ENCODE results near the gene CEP72.
"Not testable (repeated sequence)": the region's sequence is repeated elsewhere in the genome, so short reads cannot be mapped to it uniquely, and the experiment has no call there.

Gene CEP72

DNA sequence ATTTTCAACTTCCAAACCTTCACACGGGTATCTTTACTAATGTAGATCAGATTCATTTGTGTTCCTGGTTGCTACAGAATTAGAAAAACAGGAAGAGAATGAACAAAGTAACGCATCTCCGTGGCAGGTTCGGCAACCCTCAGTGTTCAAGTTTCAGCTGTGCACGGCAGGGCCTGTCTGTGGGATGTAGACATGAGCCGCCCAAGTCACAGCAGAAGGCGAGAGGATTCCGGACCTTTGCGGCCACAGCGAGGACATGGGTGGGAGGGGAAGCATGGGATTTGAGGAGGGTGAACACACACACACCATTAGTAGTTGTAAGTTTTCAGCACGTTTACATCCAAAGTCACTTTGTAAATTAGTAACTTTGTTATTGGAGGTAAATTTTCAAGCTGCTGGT, 31.7 kb upstream of the CEP72 start:
- DNase-seq (ENCODE audit: low spot score): no peak

GRCh38 chr5:581266-581665, 30.9 kb upstream of the CEP72 start:
- no peak for DNase-seq (ENCODE audit: low spot score)

DNA sequence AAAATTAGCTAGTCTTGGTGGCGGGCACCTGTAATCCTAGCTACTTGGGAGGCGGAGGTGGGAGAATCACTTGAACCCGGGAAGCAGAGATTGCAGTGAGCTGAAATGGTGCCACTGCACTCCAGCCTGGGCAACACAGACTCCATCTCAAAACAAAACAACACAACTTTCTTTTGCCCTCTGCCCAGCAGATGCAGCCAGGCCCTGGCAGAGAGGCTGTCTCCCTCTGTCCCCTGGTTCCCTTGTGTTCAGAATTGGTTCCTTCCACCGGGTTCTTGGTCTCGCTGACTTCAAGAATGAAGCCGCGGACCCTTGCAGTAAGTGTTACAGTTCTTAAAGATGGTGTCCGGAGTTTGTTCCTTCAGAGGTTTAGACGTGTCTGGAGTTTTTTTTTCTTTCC, 30.2 kb upstream of the CEP72 start:
- DNase-seq (ENCODE audit: low spot score): no peak

DNA sequence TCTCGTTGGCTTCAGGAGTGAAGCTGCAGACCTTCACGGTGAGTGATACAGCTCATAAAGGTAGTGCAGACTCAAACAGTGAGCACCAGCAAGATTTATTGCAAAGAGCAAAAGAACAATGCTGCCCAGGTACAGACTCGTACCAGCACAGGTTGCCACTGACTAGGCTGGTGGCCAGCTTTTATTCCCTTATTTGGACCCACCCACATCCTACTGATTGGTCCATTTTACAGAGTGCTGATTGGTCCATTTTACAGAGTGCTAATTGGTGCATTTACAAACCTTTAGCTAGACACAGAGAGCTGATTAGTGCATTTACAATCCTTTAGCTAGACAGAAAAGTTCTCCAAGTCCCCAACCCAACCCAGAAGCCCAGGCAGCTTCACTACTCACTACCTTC, 29.7 kb upstream of the CEP72 start:
- DNase-seq (ENCODE audit: low spot score): not testable (repeated sequence)

DNA sequence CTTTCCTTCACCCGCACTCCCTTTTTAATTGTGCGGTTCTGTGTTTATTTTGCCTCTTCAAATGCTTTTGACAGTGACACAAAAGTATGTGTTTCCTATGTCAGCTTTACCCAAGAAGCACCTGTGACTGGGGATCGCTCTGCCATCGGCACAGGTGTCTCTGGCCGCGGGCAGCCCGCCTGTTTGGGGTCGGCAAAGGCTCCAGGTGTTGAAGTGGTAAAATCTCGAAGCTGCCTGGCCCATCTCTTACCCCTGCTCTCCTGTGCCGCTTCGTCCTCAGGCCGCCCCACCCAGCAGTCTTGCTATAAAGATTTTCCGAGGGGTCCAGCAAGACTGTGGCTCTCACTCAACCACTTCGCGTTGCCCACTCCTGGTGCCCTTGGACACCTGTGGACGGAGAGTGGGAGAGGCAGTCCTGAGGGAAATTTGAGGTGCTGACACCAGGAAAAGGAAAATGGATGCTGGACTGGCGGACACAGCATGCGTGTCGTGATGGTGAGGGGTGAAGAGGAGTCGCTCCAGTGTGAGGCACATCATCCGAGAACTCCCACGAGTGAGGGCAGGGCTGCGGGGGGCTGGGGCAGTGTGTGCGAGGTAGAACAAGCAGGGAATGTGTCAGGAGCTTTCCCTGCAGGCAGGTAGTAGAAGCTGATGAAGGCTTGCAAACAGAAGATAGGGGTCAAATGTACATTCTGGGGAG, 29.1 kb upstream of the CEP72 start:
- DNase-seq (ENCODE audit: low spot score): no peak

GRCh38 chr5:583645-584044, 28.5 kb upstream of the CEP72 start:
- no peak for DNase-seq (ENCODE audit: low spot score)

GRCh38 chr5:584216-584615, 27.9 kb upstream of the CEP72 start:
- DNase-seq (ENCODE audit: low spot score): no peak

DNA sequence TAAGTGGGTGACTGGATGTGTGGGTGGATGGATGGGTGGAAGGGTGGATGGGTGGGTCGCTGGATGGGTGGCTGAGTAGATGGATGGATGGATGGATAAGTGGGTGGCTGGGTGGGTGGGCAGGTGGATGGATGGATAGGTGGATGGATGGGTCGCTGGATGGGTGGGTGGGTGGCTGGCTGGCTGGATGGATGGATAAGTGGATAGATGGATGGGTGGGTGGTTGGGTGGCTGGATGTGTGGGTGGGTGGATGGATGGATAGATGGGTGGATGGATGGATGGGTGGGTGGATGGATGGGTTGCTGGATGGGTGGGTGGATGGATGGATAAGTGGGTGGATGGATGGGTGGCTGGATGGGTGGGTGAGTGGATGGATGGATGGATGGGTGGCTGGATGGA, 27.3 kb upstream of the CEP72 start:
- DNase-seq (ENCODE audit: low spot score): no peak

DNA sequence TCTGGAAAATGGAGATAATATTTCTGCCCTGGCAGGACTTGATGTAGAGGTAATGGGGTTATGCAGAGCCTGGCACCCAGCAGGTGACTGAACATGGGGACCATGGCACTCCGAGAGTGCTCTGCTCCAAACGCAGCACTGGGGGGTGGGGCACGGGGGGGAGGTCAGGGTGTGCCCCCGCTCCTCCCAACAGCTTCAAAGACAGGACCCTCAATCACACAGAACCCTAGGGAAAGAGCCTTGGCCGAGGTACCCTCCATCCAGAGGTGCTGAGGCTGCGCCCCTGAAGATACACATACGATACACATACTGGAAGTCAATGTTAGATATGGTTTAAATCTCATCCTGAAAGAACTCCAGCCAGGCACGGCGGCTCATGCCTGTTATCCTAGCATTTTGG, 26.6 kb upstream of the CEP72 start:
- DNase-seq (ENCODE audit: low spot score): no peak

GRCh38 chr5:585962-586628, 26.0 kb upstream of the CEP72 start:
- no peak for DNase-seq (ENCODE audit: low spot score)

GRCh38 chr5:586751-587285, 25.3 kb upstream of the CEP72 start:
- DNase-seq (ENCODE audit: low spot score): no peak

DNA sequence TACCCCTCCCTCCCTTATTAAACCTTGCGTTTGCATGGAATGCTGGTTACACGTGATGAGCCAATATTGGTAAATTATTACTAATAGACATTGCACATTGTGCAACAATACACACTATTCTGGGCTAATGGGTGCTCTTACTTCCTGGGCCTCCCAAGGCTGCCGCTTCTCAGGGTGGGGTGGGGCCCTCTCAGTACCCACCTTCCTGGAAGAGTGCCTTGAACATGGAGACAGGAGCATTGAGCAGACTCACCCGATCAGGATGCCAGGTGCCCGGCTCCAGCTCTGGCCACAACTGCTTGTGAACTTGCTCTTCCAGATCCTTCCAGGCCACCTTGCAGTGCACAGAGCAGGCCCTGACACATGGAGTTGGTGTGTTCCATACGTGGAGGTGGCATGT, 24.7 kb upstream of the CEP72 start:
- DNase-seq (ENCODE audit: low spot score): no peak

DNA sequence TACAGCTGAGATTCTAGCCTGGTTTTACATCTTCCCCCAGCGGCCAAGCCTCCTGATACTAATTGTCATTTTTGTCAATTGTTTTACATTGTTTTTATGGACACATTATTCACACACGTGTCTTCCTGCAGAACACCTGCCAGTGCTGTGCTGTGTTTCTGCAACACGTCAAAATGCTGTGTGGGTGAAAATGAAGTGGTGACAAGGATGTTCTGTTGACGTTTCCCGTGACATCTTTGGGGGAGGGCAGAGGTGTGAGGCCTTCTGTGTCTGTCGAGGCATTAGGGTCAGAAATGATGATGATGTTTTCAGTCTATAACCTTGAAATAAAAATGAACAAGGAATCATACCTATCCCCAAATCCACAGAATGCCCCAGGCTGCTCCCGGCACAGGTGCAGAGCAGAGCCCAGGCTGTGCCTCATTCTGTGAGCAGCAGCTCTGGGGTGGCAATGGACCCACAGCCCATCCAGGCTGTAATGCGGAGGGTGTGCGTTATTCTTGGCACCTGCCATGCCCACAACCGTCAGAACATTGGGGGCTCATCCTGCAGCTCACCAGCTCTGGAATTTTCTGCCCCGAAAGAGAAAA, 23.6 kb upstream of the CEP72 start:
- DNase-seq (ENCODE audit: low spot score): no peak

GRCh38 chr5:589173-589572, 23.0 kb upstream of the CEP72 start:
- no peak for DNase-seq (ENCODE audit: low spot score)

GRCh38 chr5:589588-589987, 22.6 kb upstream of the CEP72 start:
- DNase-seq (ENCODE audit: low spot score): no peak

GRCh38 chr5:590346-590745, 21.8 kb upstream of the CEP72 start:
- no peak for DNase-seq (ENCODE audit: low spot score)

GRCh38 chr5:591746-592145, 20.4 kb upstream of the CEP72 start:
- DNase-seq (ENCODE audit: low spot score): no peak

- no peak for DNase-seq (ENCODE audit: low spot score)
Measured at GRCh38 chr5:592158-592557, 20.0 kb upstream of the CEP72 start.

DNA sequence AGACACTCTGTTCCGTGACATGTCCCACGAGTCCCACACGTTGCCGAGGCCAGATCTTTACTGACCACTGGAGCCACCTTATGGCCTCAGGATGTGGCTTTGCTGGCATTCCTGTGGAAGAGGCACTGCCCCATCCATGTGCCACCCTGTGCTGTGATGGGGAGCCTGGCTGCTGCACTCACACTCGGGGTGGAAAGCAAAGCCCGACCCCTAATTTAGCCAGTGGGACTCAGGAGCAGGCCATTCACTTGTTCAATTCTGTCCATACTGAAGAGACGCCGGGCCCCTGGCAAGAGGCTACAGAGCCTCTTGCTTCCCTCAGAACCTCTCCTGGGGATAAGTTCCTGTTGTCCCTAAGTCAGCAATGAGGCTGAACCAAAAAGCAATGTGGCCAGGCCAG, 18.6 kb upstream of the CEP72 start:
- no peak for DNase-seq (ENCODE audit: low spot score)

DNA sequence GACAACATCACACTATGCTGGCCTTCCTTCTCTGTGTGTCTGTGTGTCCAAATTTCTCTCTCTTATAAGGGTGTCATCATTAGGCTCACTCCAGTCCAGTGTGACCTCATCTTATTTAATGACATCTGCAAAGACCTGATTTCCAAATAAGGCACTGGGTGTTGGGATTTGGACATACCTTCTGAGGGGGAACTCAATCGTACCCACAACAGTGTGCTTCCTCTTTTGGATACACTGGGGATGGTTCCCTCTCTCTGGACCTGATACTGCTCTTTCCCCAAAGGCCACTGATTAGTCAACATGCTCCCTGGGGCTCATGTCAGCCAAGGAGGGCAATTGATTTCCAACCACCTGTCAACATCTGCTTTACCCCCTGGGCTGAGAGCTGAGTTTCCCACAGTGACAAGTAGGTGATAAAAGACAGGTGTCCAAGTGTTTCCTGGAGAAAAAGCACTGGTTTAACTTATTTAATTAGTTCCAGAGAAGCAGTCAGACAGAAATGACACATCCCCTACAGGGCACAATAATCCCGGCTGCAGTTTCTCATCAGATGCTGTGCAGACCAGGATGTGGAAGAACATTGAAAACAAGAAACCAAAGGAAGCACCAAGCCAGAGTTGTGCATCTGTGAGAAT, 17.8 kb upstream of the CEP72 start:
- DNase-seq (ENCODE audit: low spot score): no peak

DNA sequence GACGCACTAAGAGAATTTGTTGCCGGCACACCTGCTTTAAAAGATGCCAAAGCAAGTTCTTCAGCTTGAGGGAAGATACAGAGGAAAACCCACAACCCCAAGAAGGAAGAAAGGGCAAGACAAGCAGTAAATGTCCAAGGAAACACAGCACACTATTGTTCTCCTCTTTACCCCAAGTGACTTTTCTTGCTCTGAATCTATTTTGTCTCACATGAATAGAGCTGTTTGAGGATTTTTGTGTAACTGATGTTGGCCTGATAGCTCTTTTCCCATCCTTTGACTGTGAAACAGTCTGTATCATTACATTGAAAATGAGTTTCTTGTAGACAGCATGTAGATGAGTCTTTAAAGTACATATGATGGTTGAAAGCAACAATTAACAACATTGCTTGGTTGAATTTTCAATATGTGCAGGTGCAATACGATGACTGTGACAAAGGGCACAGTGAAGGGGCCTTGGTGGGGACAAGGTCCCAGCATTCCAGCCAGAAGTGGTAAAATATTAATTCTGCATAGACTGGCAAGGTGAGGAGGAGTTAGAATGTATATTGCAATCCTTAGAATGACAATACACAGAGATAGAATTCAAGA, 16.8 kb upstream of the CEP72 start:
- DNase-seq (ENCODE audit: low spot score): no peak

DNA sequence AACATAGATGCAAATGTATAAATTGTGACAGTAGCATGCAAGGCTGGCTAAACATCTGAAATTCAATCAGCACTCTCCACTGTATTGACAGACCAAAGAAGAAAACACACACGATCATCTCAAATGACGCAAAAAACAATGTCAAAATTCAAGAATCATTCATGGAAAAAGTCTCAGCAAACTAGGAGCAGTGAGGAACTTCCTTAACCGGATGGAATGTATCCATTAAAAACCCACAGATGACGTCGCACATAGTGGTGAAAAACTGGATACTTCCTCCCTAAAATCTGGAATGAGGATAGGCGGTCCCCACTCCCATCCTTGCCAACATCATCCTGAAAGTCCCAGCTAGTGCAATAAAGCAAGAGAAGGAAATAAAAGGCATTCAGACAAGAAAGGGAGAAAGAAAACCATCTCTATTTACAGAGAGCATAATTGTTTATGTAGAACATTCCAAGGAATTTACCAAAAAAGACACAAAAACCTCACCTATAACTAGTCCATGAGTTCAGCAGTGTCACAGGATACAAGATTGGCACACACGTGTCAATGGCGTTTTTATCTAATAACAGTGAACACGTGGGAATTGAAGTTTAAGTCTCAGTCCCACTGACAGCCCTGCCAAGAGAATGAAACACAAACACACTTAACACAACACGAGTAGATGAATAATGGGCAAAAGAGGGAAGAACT, 14.1 kb upstream of the CEP72 start:
- DNase-seq (ENCODE audit: low spot score): no peak
